Stimulated activated naive CD4-positive, alpha-beta T cell (primary cell): ENCODE measurements around the gene TMEM141.
A peak's percentile ranks its signal among the peaks of the same experiment; 100 is the strongest.

Experiments used
- DNase-seq, 6 experiments: peaks; one replicate each; lab custom pipeline; 2025; lab: John Stamatoyannopoulos, UW

The TMEM141 gene

DNA sequence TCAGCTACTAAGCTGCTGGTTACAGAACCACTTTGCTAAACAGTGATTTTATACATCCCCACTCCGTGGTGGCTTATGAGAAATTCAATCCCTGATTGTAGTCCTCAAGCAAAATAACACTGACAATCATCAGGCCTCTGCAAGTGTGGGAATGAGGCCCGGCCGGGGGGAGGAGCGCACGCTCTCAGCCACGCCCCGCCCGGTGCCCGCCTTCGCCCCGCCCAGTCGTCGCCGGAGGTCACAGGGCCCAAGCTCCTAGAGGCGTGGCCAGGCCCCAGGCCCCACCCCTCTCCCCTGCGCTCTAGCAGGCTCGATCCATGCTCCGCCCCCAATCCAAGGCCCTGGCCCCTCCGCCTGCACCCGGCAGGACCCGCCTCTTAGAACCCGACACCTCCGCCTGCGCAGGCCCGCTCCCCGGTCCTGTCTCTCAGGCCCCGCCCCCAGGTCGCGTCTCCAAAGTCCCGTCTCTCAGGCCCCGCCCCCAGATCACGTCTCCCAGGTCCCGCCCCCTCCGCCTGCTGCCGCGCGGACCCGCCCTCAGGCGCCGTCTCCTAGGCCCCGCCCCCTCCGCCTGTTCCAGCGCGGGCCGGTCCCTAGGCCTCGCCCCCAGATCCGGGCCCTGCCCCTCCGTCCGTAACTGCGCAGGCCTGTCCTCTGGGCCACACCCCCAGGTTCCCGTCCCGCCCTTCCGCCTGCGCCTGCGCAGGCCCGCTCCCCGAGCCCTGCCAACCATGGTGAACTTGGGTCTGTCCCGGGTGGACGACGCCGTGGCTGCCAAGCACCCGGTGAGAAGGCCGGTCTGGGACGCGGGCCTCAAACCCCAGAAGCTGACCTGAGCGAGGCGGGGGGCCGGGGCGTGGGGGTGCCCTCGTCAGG is at the start of gene TMEM141:
TMEM141 (plus strand) TSS at position 705 of the 876 bp plus-strand sequence; CDS start at position 732, 27 bp downstream.
- DNase-seq, result peak; percentile 98 to 100 (median 100)

DNA sequence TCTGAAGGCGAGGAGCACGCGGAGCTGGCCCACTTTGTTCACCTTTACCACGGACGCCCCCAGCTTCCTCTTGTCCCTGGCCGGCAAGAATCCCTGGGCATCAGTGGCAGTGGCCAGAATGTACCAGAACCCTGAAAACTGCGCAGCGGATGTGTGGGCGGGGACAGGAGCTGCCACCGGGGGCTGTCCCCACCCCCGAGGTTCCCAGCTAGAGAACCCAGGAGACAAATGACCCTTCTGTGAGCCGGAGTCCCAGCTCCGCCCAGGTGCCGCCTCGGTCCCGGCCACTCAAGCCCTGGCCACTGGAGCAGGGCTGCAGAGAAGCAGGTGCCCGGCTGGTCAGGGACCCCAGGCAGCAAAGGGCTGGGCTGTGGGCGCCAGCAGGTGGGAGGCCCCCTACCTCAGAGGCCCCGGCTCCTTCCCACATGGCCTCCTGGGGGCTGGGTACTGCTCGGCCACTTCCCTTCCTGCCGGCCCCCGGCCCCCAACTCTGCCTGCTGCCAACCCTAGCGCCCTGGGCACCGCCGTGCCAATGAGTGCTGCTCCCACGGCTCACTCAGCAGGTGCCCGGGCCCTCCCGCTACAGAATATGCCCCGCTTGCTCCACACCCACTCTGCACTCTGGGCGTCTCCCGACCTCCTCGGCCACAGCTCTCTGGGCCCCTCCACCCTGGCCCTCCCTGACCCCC is 49.1 kb upstream of the TMEM141 start:
- DNase-seq, result peak in 2 of 6 experiments; percentile 33

DNA sequence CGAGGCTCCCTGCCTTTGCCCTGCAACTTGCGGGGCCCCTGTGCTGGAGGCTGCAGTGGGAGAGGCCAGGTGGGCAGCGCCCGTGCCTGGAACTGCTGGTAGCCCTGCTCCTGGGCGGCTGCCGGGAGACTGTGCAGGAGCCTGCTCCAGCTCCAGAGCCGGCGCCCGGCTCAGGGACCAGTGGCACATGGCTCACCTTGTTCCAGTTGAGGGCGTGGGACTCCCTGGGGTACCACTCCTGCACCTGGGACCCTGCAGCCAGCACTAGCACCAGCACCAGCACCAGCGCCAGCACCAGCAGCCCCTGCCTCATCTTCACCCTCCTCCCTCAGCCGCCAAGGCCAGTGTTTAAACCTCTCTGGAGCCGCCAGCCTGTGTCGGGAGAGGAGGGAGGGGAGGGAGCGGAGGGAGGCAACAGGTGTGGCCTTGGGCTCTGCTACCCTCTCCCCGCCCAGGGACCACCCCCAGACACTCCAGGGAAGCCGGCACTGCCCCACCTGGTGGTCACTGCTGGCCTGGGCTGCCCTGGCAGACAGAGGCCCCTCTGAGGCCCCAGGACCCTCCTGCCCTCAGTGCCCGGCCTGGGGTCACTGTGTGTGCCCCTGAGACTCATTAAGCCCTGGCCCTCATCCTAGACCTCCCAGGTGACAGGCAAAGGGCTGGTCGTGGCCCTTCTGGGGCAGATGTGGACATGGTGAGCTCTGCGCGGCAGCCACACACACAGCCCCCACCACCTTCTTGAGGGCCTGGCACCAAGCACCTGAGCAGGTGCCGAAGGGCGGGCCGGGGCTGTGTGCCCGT is 48.4 kb upstream of the TMEM141 start, which contains the start of gene LCN10:
LCN10 (minus strand) TSS at position 350 of the 801 bp plus-strand sequence; CDS start at position 313, 37 bp downstream.
- DNase-seq, result no peak

GRCh38 chr9:136743639-136744211 is 47.4 kb upstream of the TMEM141 start:
- no peak for DNase-seq

GRCh38 chr9:136744773-136745172 is 46.4 kb upstream of the TMEM141 start:
- no peak for DNase-seq

- no peak for DNase-seq
These were observed 45.6 kb upstream of the TMEM141 start for GRCh38 chr9:136745389-136746154.

- DNase-seq, result no peak
These were observed 45.0 kb upstream of the TMEM141 start for GRCh38 chr9:136746155-136746490.

DNA sequence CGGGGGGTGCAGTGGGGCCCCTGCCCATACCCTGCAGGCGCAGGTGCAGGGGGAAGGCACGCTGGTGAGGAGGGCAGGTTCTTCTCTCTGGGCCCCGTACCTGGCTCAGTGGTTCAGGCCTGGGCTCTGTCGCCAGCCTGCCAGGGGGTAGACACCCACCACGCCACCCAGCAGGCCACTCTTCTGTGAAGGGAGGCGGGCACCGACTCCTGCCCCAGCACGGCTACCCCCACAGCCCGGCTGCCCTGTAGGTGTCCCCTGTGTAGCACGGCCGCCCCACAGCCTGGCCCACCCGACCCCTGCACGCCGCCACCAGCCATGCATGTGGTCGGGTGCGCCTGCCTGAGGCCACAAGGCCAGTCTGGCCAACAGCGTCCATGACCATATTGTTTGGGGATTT is 44.5 kb upstream of the TMEM141 start:
- no peak for DNase-seq

DNA sequence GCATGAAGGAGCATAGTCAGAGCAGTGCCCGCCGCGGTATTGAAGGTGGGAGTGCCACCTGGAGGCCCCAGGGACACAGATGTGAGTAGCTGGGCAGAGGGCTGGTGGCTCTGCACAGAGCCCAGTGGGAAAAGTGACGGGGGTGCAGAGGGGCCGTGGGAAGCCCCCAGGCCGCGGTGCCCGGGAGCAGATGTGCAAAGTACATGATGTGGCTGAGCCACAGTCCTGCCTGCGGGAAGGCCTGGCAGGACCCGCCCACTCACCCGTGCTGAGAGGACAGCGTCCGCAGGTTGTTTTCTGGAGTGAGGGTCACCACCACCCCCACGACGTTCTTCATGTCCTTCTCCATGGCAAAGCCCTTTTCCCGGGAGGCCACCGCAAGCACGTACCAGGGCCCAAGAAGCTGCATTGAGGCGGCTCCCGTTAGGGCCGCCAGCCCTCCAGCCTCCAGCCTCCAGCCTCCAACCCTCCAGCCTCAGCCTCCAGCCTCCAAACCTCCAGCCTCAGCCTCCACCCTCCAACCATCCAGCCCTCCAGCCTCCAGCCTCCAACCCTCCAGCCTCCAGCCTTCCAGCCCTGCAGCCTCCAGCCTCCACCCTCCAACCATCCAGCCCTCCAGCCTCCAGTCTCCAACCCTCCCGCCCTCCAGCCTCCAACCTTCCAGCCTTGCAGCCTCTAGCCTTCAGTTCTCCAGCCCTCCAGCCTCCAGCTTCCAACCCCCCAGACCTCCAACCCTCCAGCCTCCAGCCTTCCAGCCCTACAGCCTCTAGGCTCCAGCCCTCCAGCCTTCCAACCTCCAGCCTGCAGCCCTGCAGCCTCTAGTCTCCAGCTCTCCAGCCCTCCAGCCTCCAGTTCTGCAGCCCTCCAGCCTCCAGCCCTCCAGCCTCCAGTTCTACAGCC is 43.7 kb upstream of the TMEM141 start:
- no peak for DNase-seq

GRCh38 chr9:136748201-136748600 is 42.9 kb upstream of the TMEM141 start, which contains the start of gene LCN6:
TSS of gene LCN6 (minus strand) at chr9:136748525. CDS start at chr9:136748483, 42 bp downstream.
- DNase-seq, result no peak

GRCh38 chr9:136748666-136749611 is 42.2 kb upstream of the TMEM141 start:
- DNase-seq, result no peak

- DNase-seq, result no peak
These were observed 40.6 kb upstream of the TMEM141 start for GRCh38 chr9:136750526-136750925.

DNA sequence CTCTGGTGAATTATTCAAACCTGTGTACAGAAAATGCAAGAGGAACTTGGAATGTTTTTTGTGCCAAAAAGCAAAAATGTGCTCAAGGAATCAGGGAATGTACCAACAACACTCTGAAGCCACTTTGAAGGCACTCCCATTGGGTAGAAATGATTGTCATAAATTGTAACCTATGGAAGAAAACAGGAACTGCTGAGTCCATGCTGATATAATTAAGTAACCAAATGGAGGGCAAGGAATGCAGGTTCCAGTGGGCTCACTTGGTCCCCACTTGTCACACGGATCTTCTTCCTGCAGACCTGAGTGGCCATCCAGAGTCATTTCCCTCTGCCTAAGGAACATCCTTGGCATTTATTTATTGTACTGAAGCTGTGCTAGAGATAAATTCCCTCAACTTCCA is 39.9 kb upstream of the TMEM141 start:
- no peak for DNase-seq

GRCh38 chr9:136751814-136752213 is 39.3 kb upstream of the TMEM141 start:
- DNase-seq, result no peak

GRCh38 chr9:136753371-136754058 is 37.6 kb upstream of the TMEM141 start:
- DNase-seq, result no peak

DNA sequence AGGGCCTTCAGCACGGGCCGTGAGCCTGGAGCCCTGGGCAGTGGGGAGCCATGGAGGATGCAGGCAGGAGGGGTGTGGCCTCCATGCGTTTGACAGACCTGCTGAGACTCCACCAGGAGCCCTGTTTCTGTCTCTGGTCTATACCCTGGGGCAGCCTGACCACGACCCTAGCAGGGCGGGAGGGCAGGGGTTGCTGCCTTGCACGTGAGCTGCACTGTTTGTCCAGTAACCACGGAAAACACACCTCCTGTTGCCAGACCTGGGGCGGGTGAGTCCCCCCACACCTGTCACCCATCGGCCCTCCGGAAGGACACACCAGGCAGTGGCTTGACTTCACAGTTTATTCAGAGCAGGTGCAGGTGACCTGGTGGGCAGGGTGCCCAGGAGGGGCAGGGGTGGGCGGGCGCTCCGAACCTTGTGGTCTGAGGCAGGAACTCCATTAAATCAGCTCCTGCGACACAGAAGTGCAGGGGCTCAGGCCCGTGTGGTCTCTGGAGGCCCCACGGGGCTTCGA is 37.0 kb upstream of the TMEM141 start:
- DNase-seq, result no peak

DNA sequence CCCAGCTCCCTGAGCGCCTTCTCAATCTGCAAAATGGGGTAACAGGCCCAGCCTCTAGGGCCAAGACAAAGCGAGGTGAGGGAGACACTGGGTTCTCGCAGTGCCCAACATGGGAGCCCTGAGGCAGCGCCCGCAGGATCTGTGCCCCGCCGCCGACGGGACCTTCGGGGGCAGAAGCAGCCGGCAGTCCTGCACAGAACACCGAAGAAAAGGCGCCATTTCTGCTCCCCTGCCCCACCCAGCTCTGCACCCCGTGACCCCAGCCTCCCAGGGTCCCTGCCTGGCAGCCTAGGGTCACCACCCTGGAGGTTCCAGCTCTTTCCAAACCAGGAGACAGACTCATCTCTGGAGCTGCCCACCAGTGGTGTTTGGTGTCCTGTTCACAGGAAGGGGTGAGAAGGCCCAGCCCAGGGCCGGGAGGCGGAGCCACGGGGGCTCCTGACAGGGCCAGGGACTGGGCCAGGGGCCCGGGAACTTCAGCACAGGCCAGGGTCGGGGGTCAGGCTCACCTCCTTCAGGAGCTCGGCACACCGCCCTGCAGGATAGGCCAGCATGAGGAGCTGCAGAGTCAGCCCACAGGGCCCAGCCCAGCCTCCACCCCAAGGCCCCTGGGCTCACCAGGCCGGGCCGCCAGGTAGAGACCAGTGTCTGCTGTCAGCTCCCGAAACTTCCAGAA is 36.4 kb upstream of the TMEM141 start:
- no peak for DNase-seq
